ENCODE results near the gene BCDIN3D.

GRCh38 chr12:49891476-49891875, 48.6 kb upstream of the BCDIN3D start:
- TF ChIP-seq EZH2 (IDR thresholded peaks at IDR 0.05; ENCODE audit: low read length, unreplicated experiment) (no peak), CTCF (conservative IDR thresholded peaks at IDR 0.05; ENCODE audit: low read depth, low read length) (no peak), EZH2phosphoT487 (IDR thresholded peaks at IDR 0.05; ENCODE audit: borderline replicate concordance, low read length) (no peak)
